ENCODE data around the gene SNX21.
A peak's percentile ranks its signal among the peaks of the same experiment; 100 is the strongest.

The SNX21 gene

GRCh38 chr20:45883100-45883469 is 49.5 kb downstream of the SNX21 start:
- DNase-seq: no peak

GRCh38 chr20:45886590-45887345 is 53.2 kb downstream of the SNX21 start:
- DNase-seq: no peak

- DNase-seq: no peak
These were observed 53.7 kb downstream of the SNX21 start, which contains the start of gene SPATA25 for GRCh38 chr20:45887346-45887715. SPATA25 (minus strand) TSS chr20:45887622; CDS start chr20:45887590, 32 bp downstream.

- DNase-seq: no peak
These were observed 55.1 kb downstream of the SNX21 start for GRCh38 chr20:45888681-45889080.

- peak; percentile 61 for DNase-seq
These were observed 56.7 kb downstream of the SNX21 start for GRCh38 chr20:45890077-45890984.

GRCh38 chr20:45890985-45891983 is 57.7 kb downstream of the SNX21 start, which contains the start of the genes CTSA and NEURL2:
CTSA (plus strand) TSS chr20:45891335; CDS start chr20:45891569, 234 bp downstream.
NEURL2 (minus strand) TSS chr20:45891208; CDS start chr20:45890991, 217 bp downstream.
- peak; percentile 75 for DNase-seq

- peak; percentile 21 for DNase-seq
These were observed 58.6 kb downstream of the SNX21 start for GRCh38 chr20:45892049-45892825.

Measured in NCI-H510A treated with DMSO at 0.1 percent for 48 hours (cell line).